Uterus (tissue), 2 donors: ENCODE data around the gene KRR1.

ENCODE experiments used
- POLR2A ChIP-seq, 2 donors: fragments of 450-650 bp; IDR thresholded peaks; one replicate each; pipeline ENCODE4 v1.6.1; 2016; ENCODE audit warnings: antibody characterized with exemption in 2 of 2, mild to moderate bottlenecking in 1 of 2, moderate library complexity in 1 of 2
- TF ChIP-seq, protein P1 (sequence below), 4 experiments: fragments of 200-600 bp in 2 of 4; fragments of 450-650 bp in 2 of 4; sonication (generic) in 2 of 4; IDR thresholded peaks; one replicate each; pipeline ENCODE4 v1.5.1; 2016 to 2019; ENCODE audit warnings: antibody characterized with exemption in 4 of 4, mild to moderate bottlenecking in 2 of 4, moderate library complexity in 1 of 4

DNA sequence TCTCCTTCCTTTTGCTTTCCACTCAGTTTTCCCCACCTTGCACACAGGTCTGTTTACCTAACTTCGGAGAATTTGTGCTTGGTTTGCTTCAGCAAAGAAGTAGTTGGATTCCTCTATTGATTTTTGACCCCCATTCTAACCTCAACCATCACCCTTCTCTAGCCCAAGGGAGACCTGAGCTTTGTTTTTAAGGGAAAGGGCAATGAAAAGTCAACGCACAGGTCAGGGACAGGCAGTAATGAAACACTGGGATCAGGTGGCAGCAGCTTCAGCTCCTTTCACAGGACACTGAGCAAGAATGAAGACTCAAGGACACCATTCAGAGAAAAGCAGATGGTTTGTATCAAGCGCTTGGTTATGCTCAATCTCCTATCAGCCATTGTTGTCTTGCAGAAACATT, 46.9 kb upstream of the KRR1 start:
- TF ChIP-seq, protein P1, sequence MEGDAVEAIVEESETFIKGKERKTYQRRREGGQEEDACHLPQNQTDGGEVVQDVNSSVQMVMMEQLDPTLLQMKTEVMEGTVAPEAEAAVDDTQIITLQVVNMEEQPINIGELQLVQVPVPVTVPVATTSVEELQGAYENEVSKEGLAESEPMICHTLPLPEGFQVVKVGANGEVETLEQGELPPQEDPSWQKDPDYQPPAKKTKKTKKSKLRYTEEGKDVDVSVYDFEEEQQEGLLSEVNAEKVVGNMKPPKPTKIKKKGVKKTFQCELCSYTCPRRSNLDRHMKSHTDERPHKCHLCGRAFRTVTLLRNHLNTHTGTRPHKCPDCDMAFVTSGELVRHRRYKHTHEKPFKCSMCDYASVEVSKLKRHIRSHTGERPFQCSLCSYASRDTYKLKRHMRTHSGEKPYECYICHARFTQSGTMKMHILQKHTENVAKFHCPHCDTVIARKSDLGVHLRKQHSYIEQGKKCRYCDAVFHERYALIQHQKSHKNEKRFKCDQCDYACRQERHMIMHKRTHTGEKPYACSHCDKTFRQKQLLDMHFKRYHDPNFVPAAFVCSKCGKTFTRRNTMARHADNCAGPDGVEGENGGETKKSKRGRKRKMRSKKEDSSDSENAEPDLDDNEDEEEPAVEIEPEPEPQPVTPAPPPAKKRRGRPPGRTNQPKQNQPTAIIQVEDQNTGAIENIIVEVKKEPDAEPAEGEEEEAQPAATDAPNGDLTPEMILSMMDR (IDR thresholded peaks at IDR 0.05): no peak
- TF ChIP-seq POLR2A (IDR thresholded peaks at IDR 0.05): no peak
